Measurements from ENCODE around the gene CD79A. TPM values are rescaled to one million over a fixed set of nuclear protein-coding genes. Genes with fewer than 3 reads are reported as not detected.

Gene CD79A
- polyA plus RNA-seq, 3 donors = 1.9 to 2.7 (median 2.1) TPM

DNA sequence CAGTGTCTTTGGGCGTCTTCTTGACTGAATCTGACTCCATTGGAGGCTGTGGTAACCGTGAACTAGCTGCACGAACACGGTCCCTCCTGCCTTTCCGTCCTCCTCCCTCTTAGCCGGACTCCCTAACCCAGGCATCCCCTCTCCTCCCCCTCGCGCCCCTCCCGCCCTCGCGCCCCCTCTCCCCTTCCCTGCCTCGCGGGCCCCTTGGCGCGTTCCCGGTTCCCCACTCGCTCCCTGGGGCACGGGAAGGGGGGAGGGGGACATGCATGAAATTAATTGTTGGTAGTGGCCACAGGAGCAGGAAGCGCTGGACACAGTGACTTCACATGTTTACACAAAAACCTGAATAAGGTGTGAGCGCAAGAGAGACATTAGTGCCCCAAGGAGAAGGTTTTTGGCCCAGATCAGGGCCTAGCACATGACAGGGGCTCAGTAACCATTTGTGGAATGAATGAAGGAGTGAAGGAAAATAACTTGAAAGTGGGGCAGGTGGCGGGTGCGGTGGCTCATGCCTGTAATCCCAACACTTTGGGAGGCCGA, 32.0 kb upstream of the CD79A start:
- Histone ChIP-seq H3K4me2 (replicated peaks; ENCODE audit: extremely low read depth, low read length, poor library complexity, severe bottlenecking) (no peak overlapping the region), H3K4me3 (replicated peaks in 1 of 3; ENCODE audit: low read depth in 2 of 3, low read length in 3 of 3) (no peak overlapping the region), H2AFZ (ENCODE audit: insufficient read depth, low read depth, low read length, poor library complexity, severe bottlenecking) (no peak overlapping the region), H3K9me3 (replicated peaks in 1 of 2; ENCODE audit: control insufficient read depth in 1 of 2, insufficient read depth in 1 of 2, low read length in 2 of 2) (no peaks in the 10 kb centered on the region), H4K20me1 (ENCODE audit: insufficient read depth, low read length) (no peaks in the 10 kb centered on the region), H3K9ac (ENCODE audit: insufficient read depth, low read length, poor library complexity, severe bottlenecking) (no peak overlapping the region), H3K4me1 (ENCODE audit: control insufficient read depth in 1 of 2, insufficient read depth in 2 of 2, low read length in 2 of 2) (peaks cover 5% of the 10 kb centered on the region in 2 donors), H3K36me3 (replicated peaks in 1 of 2; ENCODE audit: control insufficient read depth in 1 of 2, insufficient read depth in 2 of 2, low read length in 2 of 2) (no peaks in the 10 kb centered on the region), H3K79me2 (ENCODE audit: insufficient read depth, low read length) (no peaks in the 10 kb centered on the region), H3K27ac (ENCODE audit: low read depth in 1 of 2, low read length in 2 of 2) (no peak overlapping the region), H3K27me3 (ENCODE audit: control insufficient read depth in 2 of 2, insufficient read depth in 2 of 2, low read length in 2 of 2) (no peaks in the 10 kb centered on the region)
- DNase-seq = no peak
- Mint-ChIP-seq H3K4me3 (no peak overlapping the region), H3K36me3 (no peaks in the 10 kb centered on the region), H3K27ac (peak overlapping the region in 1 of 7 donors; percentile 24), H3K4me1 (peaks cover 4% of the 10 kb centered on the region), H3K9me3 (peaks cover 0 to 10% (median 5%) of the 10 kb centered on the region in 7 donors), H3K27me3 (ENCODE audit: low read depth in 3 of 3) (peaks cover 2 to 9% (median 7%) of the 10 kb centered on the region in 3 donors)
- 100% methylated on average over 2 of the region's 23 CpGs for WGBS (ENCODE audit: insufficient coverage)
- intact Hi-C loops (cut with micrococcal nuclease) = no loop called here
- TF ChIP-seq, protein P1, sequence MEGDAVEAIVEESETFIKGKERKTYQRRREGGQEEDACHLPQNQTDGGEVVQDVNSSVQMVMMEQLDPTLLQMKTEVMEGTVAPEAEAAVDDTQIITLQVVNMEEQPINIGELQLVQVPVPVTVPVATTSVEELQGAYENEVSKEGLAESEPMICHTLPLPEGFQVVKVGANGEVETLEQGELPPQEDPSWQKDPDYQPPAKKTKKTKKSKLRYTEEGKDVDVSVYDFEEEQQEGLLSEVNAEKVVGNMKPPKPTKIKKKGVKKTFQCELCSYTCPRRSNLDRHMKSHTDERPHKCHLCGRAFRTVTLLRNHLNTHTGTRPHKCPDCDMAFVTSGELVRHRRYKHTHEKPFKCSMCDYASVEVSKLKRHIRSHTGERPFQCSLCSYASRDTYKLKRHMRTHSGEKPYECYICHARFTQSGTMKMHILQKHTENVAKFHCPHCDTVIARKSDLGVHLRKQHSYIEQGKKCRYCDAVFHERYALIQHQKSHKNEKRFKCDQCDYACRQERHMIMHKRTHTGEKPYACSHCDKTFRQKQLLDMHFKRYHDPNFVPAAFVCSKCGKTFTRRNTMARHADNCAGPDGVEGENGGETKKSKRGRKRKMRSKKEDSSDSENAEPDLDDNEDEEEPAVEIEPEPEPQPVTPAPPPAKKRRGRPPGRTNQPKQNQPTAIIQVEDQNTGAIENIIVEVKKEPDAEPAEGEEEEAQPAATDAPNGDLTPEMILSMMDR (IDR thresholded peaks at IDR 0.05) = no peak

GRCh38 chr19:41847351-41848105, 29.6 kb upstream of the CD79A start:
- Histone ChIP-seq H3K27ac (ENCODE audit: low read depth in 1 of 2, low read length in 2 of 2) (no peak overlapping the region), H3K4me3 (replicated peaks in 1 of 3; ENCODE audit: low read depth in 2 of 3, low read length in 3 of 3) (no peak overlapping the region), H3K79me2 (ENCODE audit: insufficient read depth, low read length) (no peaks in the 10 kb centered on the region), H3K4me1 (ENCODE audit: control insufficient read depth in 1 of 2, insufficient read depth in 2 of 2, low read length in 2 of 2) (no peaks in the 10 kb centered on the region), H3K4me2 (replicated peaks; ENCODE audit: extremely low read depth, low read length, poor library complexity, severe bottlenecking) (no peak overlapping the region), H3K9me3 (replicated peaks in 1 of 2; ENCODE audit: control insufficient read depth in 1 of 2, insufficient read depth in 1 of 2, low read length in 2 of 2) (no peaks in the 10 kb centered on the region), H3K9ac (ENCODE audit: insufficient read depth, low read length, poor library complexity, severe bottlenecking) (no peak overlapping the region), H2AFZ (ENCODE audit: insufficient read depth, low read depth, low read length, poor library complexity, severe bottlenecking) (no peak overlapping the region), H4K20me1 (ENCODE audit: insufficient read depth, low read length) (no peaks in the 10 kb centered on the region), H3K36me3 (replicated peaks in 1 of 2; ENCODE audit: control insufficient read depth in 1 of 2, insufficient read depth in 2 of 2, low read length in 2 of 2) (no peaks in the 10 kb centered on the region), H3K27me3 (ENCODE audit: control insufficient read depth in 2 of 2, insufficient read depth in 2 of 2, low read length in 2 of 2) (peaks cover 2 to 7% of the 10 kb centered on the region in 2 donors)
- WGBS (ENCODE audit: insufficient coverage) = 93% methylated on average over 12 of the region's 19 CpGs
- Mint-ChIP-seq H3K9me3 (peaks cover 0 to 10% (median 5%) of the 10 kb centered on the region in 7 donors), H3K27ac (no peak overlapping the region), H3K27me3 (ENCODE audit: low read depth in 3 of 3) (peaks cover 7 to 15% (median 13%) of the 10 kb centered on the region in 3 donors), H3K4me1 (no peaks in the 10 kb centered on the region), H3K4me3 (peak overlapping the region in 1 of 2 donors; percentile 24), H3K36me3 (no peaks in the 10 kb centered on the region)
- intact Hi-C loops (cut with micrococcal nuclease) = no loop called here
- DNase-seq = no peak
- TF ChIP-seq, protein P1 (IDR thresholded peaks at IDR 0.05) = no peak

All from CD14-positive monocyte (primary cell).